ENCODE data around the gene CLK2.

CLK2 gene

GRCh38 chr1:155261852-155262673 is 11.2 kb downstream of the CLK2 start, which contains the start of gene SCAMP3:
Gene SCAMP3 (minus strand): TSS chr1:155262360. CDS start chr1:155262151, 209 bp downstream.
- Histone ChIP-seq H3K4me1 (ENCODE audit: low read depth, poor library complexity, severe bottlenecking) (peaks cover 18% of the 10 kb centered on the region), H3K27ac (peak within 1 kb of the TSS; percentile 33), H3K9ac (peak within 1 kb of the TSS; percentile 68), H3K4me2 (peak within 1 kb of the TSS; percentile 98), H3K36me3 (ENCODE audit: insufficient read depth) (peaks cover 19% of the 10 kb centered on the region; the same call in 1 of the 2 replicates), H2AFZ (ENCODE audit: low read depth) (peak within 1 kb of the TSS; percentile 74), H4K20me1 (ENCODE audit: insufficient read depth) (no peaks in the 10 kb centered on the region), H3K27me3 (ENCODE audit: insufficient read depth, low read depth) (no peaks in the 10 kb centered on the region), H3K4me3 (IDR thresholded peaks at IDR 0.05; ENCODE audit: insufficient read depth, low read depth, low read length) (peak within 1 kb of the TSS; percentile 100), H3K79me2 (ENCODE audit: insufficient read depth, low read depth) (peaks cover 20% of the 10 kb centered on the region)
- 0 out of 2 replicates have a peak, but pooled peaks have one; percentile 7 for TF ChIP-seq CTCF (conservative IDR thresholded peaks at IDR 0.05; ENCODE audit: low read depth, low read length)

GRCh38 chr1:155261493-155261851 is 11.8 kb downstream of the CLK2 start:
- peak overlapping the region; percentile 33; the same call in 1 of the 2 replicates for H3K27ac ChIP-seq

GRCh38 chr1:155260276-155260675 is 13.0 kb downstream of the CLK2 start:
- no peaks in the 10 kb centered on the region for H4K20me1 ChIP-seq (ENCODE audit: insufficient read depth)
- H3K4me2 ChIP-seq = peak overlapping the region; percentile 98; the same call in 1 of the 2 replicates
- no peak overlapping the region for H3K4me3 ChIP-seq (IDR thresholded peaks at IDR 0.05; ENCODE audit: insufficient read depth, low read depth, low read length)
- no peak for TF ChIP-seq CTCF (conservative IDR thresholded peaks at IDR 0.05; ENCODE audit: low read depth, low read length)
- H3K4me1 ChIP-seq (ENCODE audit: low read depth, poor library complexity, severe bottlenecking) = peaks cover 23% of the 10 kb centered on the region
- H3K27ac ChIP-seq = no peak overlapping the region
- H2AFZ ChIP-seq (ENCODE audit: low read depth) = no peak overlapping the region
- H3K9ac ChIP-seq = no peak overlapping the region
- H3K79me2 ChIP-seq (ENCODE audit: insufficient read depth, low read depth) = peaks cover 20% of the 10 kb centered on the region
- H3K27me3 ChIP-seq (ENCODE audit: insufficient read depth, low read depth) = no peaks in the 10 kb centered on the region
- peaks cover 9% of the 10 kb centered on the region; the same call in 1 of the 2 replicates for H3K36me3 ChIP-seq (ENCODE audit: insufficient read depth)

More at GRCh38 chr1:155261493-155261851, 11.8 kb downstream of the CLK2 start:
- H3K4me2 ChIP-seq = peak overlapping the region; percentile 98
- peaks cover 18% of the 10 kb centered on the region for H3K4me1 ChIP-seq (ENCODE audit: low read depth, poor library complexity, severe bottlenecking)
- peak overlapping the region; percentile 100 for H3K4me3 ChIP-seq (IDR thresholded peaks at IDR 0.05; ENCODE audit: insufficient read depth, low read depth, low read length)
- no peak for TF ChIP-seq CTCF (conservative IDR thresholded peaks at IDR 0.05; ENCODE audit: low read depth, low read length)
- peak overlapping the region; percentile 68 for H3K9ac ChIP-seq
- H3K36me3 ChIP-seq (ENCODE audit: insufficient read depth) = peaks cover 19% of the 10 kb centered on the region; the same call in 1 of the 2 replicates
- no peaks in the 10 kb centered on the region for H4K20me1 ChIP-seq (ENCODE audit: insufficient read depth)
- peak overlapping the region; percentile 74 for H2AFZ ChIP-seq (ENCODE audit: low read depth)
- no peaks in the 10 kb centered on the region for H3K27me3 ChIP-seq (ENCODE audit: insufficient read depth, low read depth)
- peaks cover 20% of the 10 kb centered on the region for H3K79me2 ChIP-seq (ENCODE audit: insufficient read depth, low read depth)

GRCh38 chr1:155256058-155256852 is 17.0 kb downstream of the CLK2 start:
- H3K9ac ChIP-seq = no peak overlapping the region
- TF ChIP-seq CTCF (conservative IDR thresholded peaks at IDR 0.05; ENCODE audit: low read depth, low read length) = no peak
- H3K79me2 ChIP-seq (ENCODE audit: insufficient read depth, low read depth) = peaks cover 13% of the 10 kb centered on the region
- peaks cover 33% of the 10 kb centered on the region for H3K4me1 ChIP-seq (ENCODE audit: low read depth, poor library complexity, severe bottlenecking)
- H2AFZ ChIP-seq (ENCODE audit: low read depth) = no peak overlapping the region
- no peaks in the 10 kb centered on the region for H3K27me3 ChIP-seq (ENCODE audit: insufficient read depth, low read depth)
- peaks cover 3% of the 10 kb centered on the region; the same call in 1 of the 2 replicates for H3K36me3 ChIP-seq (ENCODE audit: insufficient read depth)
- no peaks in the 10 kb centered on the region for H4K20me1 ChIP-seq (ENCODE audit: insufficient read depth)
- peak overlapping the region; percentile 91; the same call in 1 of the 2 replicates for H3K4me2 ChIP-seq
- no peak overlapping the region for H3K27ac ChIP-seq
- no peak overlapping the region for H3K4me3 ChIP-seq (IDR thresholded peaks at IDR 0.05; ENCODE audit: insufficient read depth, low read depth, low read length)

All from KMS-11 (cell line).